HEK293 (cell line): Measurements from ENCODE around the gene ACTN4.

Source experiments
- EGR2 ChIP-seq: fragments of 450-650 bp; formaldehyde crosslinking; IDR thresholded peaks from 2 replicates; pipeline ENCODE4 v1.5.1; 2016; ENCODE audit warnings: low read depth, missing biosample characterization, missing genetic modification characterization
- GFI1B ChIP-seq: fragments of 450-650 bp; formaldehyde crosslinking; IDR thresholded peaks from 2 replicates; pipeline ENCODE4 v1.5.1; 2016; ENCODE audit warnings: missing biosample characterization, missing genetic modification characterization
- HIC1 ChIP-seq: fragments of 450-650 bp; formaldehyde crosslinking; IDR thresholded peaks from 2 replicates; pipeline ENCODE4 v1.5.1; 2016; ENCODE audit warnings: missing biosample characterization, missing genetic modification characterization
- KLF10 ChIP-seq: fragments of 450-650 bp; IDR thresholded peaks from 2 replicates; pipeline ENCODE4 v1.5.1; 2018; ENCODE audit warnings: missing biosample characterization, mild to moderate bottlenecking, missing genetic modification characterization
- KLF7 ChIP-seq: fragments of 450-650 bp; formaldehyde crosslinking; IDR thresholded peaks from 2 replicates; pipeline ENCODE4 v1.5.1; 2016; ENCODE audit warnings: missing biosample characterization, missing genetic modification characterization, borderline replicate concordance
- PRDM10 ChIP-seq: fragments of 450-650 bp; formaldehyde crosslinking; IDR thresholded peaks from 2 replicates; pipeline ENCODE4 v1.5.1; 2016; ENCODE audit warnings: missing biosample characterization, missing genetic modification characterization
- RBAK ChIP-seq: fragments of 450-650 bp; formaldehyde crosslinking; IDR thresholded peaks from 2 replicates; pipeline ENCODE4 v1.5.1; 2016; ENCODE audit warnings: missing biosample characterization, missing genetic modification characterization
- SALL2 ChIP-seq: fragments of 450-650 bp; formaldehyde crosslinking; IDR thresholded peaks from 2 replicates; pipeline ENCODE4 v1.5.0; 2017; ENCODE audit warnings: missing biosample characterization, mild to moderate bottlenecking, missing genetic modification characterization, borderline replicate concordance
- TRIM28 ChIP-seq: IDR thresholded peaks from 2 replicates; pipeline ENCODE4 v1.6.1; 2011; ENCODE audit warnings: low read length, control low read depth, borderline replicate concordance
- YY2 ChIP-seq: fragments of 450-650 bp; formaldehyde crosslinking; IDR thresholded peaks from 2 replicates; pipeline ENCODE4 v1.5.1; 2016; ENCODE audit warnings: missing biosample characterization, missing genetic modification characterization
- ZBTB21 ChIP-seq: fragments of 450-650 bp; formaldehyde crosslinking; IDR thresholded peaks from 2 replicates; pipeline ENCODE4 v1.5.1; 2017; ENCODE audit warnings: missing biosample characterization, missing genetic modification characterization
- ZBTB7A ChIP-seq: fragments of 450-650 bp; formaldehyde crosslinking; IDR thresholded peaks from 2 replicates; pipeline ENCODE4 v1.5.1; 2016; ENCODE audit warnings: low read depth, missing biosample characterization, missing genetic modification characterization
- ZFP41 ChIP-seq: fragments of 450-650 bp; formaldehyde crosslinking; IDR thresholded peaks from 2 replicates; pipeline ENCODE4 v1.5.1; 2016; ENCODE audit warnings: missing biosample characterization, missing genetic modification characterization, borderline replicate concordance
- ZIC2 ChIP-seq: fragments of 450-650 bp; formaldehyde crosslinking; IDR thresholded peaks from 2 replicates; pipeline ENCODE4 v1.5.1; 2016; ENCODE audit warnings: missing biosample characterization, missing genetic modification characterization
- ZNF114 ChIP-seq: fragments of 450-650 bp; formaldehyde crosslinking; IDR thresholded peaks from 2 replicates; pipeline ENCODE4 v1.5.0; 2017; ENCODE audit warnings: missing biosample characterization, missing genetic modification characterization
- ZNF157 ChIP-seq: fragments of 450-650 bp; formaldehyde crosslinking; IDR thresholded peaks from 2 replicates; pipeline ENCODE4 v1.5.1; 2016; ENCODE audit warnings: missing biosample characterization, missing genetic modification characterization
- ZNF184 ChIP-seq: fragments of 450-650 bp; IDR thresholded peaks from 2 replicates; pipeline ENCODE4 v1.5.1; 2018; ENCODE audit warnings: missing biosample characterization, mild to moderate bottlenecking, missing genetic modification characterization
- ZNF341 ChIP-seq: fragments of 450-650 bp; formaldehyde crosslinking; IDR thresholded peaks from 2 replicates; pipeline ENCODE4; 2016; ENCODE audit warnings: low read depth, missing biosample characterization, missing genetic modification characterization
- ZNF366 ChIP-seq: fragments of 450-650 bp; formaldehyde crosslinking; conservative IDR thresholded peaks from 2 replicates; pipeline ENCODE4 v1.5.1; 2016; ENCODE audit warnings: missing biosample characterization, missing genetic modification characterization
- ZNF37A ChIP-seq: fragments of 450-650 bp; IDR thresholded peaks from 2 replicates; pipeline ENCODE4 v1.5.1; 2018; ENCODE audit warnings: missing biosample characterization, missing genetic modification characterization
- ZNF391 ChIP-seq: fragments of 450-650 bp; formaldehyde crosslinking; IDR thresholded peaks from 2 replicates; pipeline ENCODE4 v1.5.1; 2016; ENCODE audit warnings: low read depth, missing biosample characterization, missing genetic modification characterization, borderline replicate concordance
- ZNF433 ChIP-seq: fragments of 450-650 bp; formaldehyde crosslinking; IDR thresholded peaks from 2 replicates; pipeline ENCODE4 v1.5.1; 2016; ENCODE audit warnings: missing biosample characterization, missing genetic modification characterization, low read depth
- ZNF561 ChIP-seq: fragments of 450-650 bp; IDR thresholded peaks from 2 replicates; pipeline ENCODE4 v1.5.1; 2018; ENCODE audit warnings: missing biosample characterization, missing genetic modification characterization, borderline replicate concordance
- ZNF626 ChIP-seq: fragments of 450-650 bp; sonication (Bioruptor Pico); formaldehyde crosslinking; IDR thresholded peaks from 2 replicates; pipeline ENCODE4 v1.5.1; 2018; ENCODE audit warnings: missing biosample characterization, missing genetic modification characterization, inconsistent platforms
- ZNF629 ChIP-seq: fragments of 450-650 bp; formaldehyde crosslinking; IDR thresholded peaks from 2 replicates; pipeline ENCODE4 v1.5.1; 2017; ENCODE audit warnings: missing biosample characterization, missing genetic modification characterization
- ZNF677 ChIP-seq: fragments of 450-650 bp; IDR thresholded peaks from 2 replicates; pipeline ENCODE4 v1.5.0; 2018; ENCODE audit warnings: missing biosample characterization, mild to moderate bottlenecking, missing genetic modification characterization, moderate library complexity
- ZNF747 ChIP-seq: fragments of 450-650 bp; formaldehyde crosslinking; IDR thresholded peaks from 2 replicates; pipeline ENCODE4 v1.5.1; 2016; ENCODE audit warnings: missing biosample characterization, missing genetic modification characterization
- ZSCAN23 ChIP-seq: fragments of 450-650 bp; formaldehyde crosslinking; IDR thresholded peaks from 2 replicates; pipeline ENCODE4 v1.5.1; 2016; ENCODE audit warnings: missing biosample characterization, missing genetic modification characterization
- ZXDB ChIP-seq: fragments of 450-650 bp; formaldehyde crosslinking; IDR thresholded peaks from 2 replicates; pipeline ENCODE4 v1.5.1; 2016; ENCODE audit warnings: missing biosample characterization, missing genetic modification characterization
- TF ChIP-seq, protein P1 (sequence below): fragments of 450-650 bp; formaldehyde crosslinking; IDR thresholded peaks from 2 replicates; pipeline ENCODE4 v1.5.0; 2017; ENCODE audit warnings: missing biosample characterization, missing genetic modification characterization, borderline replicate concordance
- TF ChIP-seq, protein P2 (sequence below): fragments of 450-650 bp; formaldehyde crosslinking; IDR thresholded peaks from 2 replicates; pipeline ENCODE4 v1.5.1; 2016; ENCODE audit warnings: missing biosample characterization, missing genetic modification characterization, low read depth

The ACTN4 gene

GRCh38 chr19:38727868-38728660 lies 80.6 kb downstream of the ACTN4 start (continued):
- no peak for TF ChIP-seq ZFP41 (tag by site-specific recombination)
- no peak for TF ChIP-seq GFI1B (tag by site-specific recombination)
- no peak for TF ChIP-seq ZNF37A
- TF ChIP-seq TRIM28 = no peak
- TF ChIP-seq ZBTB21 (tag by site-specific recombination) = no peak
- TF ChIP-seq, protein P1, sequence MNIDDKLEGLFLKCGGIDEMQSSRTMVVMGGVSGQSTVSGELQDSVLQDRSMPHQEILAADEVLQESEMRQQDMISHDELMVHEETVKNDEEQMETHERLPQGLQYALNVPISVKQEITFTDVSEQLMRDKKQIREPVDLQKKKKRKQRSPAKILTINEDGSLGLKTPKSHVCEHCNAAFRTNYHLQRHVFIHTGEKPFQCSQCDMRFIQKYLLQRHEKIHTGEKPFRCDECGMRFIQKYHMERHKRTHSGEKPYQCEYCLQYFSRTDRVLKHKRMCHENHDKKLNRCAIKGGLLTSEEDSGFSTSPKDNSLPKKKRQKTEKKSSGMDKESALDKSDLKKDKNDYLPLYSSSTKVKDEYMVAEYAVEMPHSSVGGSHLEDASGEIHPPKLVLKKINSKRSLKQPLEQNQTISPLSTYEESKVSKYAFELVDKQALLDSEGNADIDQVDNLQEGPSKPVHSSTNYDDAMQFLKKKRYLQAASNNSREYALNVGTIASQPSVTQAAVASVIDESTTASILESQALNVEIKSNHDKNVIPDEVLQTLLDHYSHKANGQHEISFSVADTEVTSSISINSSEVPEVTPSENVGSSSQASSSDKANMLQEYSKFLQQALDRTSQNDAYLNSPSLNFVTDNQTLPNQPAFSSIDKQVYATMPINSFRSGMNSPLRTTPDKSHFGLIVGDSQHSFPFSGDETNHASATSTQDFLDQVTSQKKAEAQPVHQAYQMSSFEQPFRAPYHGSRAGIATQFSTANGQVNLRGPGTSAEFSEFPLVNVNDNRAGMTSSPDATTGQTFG = no peak
- TF ChIP-seq ZNF341 (tag by site-specific recombination) = no peak
- TF ChIP-seq ZNF157 (tag by site-specific recombination) = no peak
- TF ChIP-seq ZXDB (tag by site-specific recombination) = no peak
- TF ChIP-seq ZSCAN23 (tag by site-specific recombination) = no peak
- peak; percentile 82 for TF ChIP-seq HIC1 (tag by site-specific recombination)
- no peak for TF ChIP-seq KLF10 (tag by site-specific recombination)
- no peak for TF ChIP-seq ZNF626 (tag by site-specific recombination)
- TF ChIP-seq ZIC2 (tag by site-specific recombination) = no peak
- no peak for TF ChIP-seq ZNF677 (tag by site-specific recombination)
- peak; percentile 67 for TF ChIP-seq ZNF366 (tag by site-specific recombination)
- TF ChIP-seq ZNF561 = no peak
- TF ChIP-seq ZNF433 (tag by site-specific recombination) = no peak
- TF ChIP-seq SALL2 (tag by site-specific recombination) = 0 out of 2 replicates have a peak, but pooled peaks have one; percentile 28
- TF ChIP-seq ZNF629 (tag by site-specific recombination) = no peak
- no peak for TF ChIP-seq YY2 (tag by site-specific recombination)
- no peak for TF ChIP-seq ZNF747 (tag by site-specific recombination)
- peak; percentile 86 for TF ChIP-seq EGR2 (tag by site-specific recombination)
- TF ChIP-seq KLF7 (tag by site-specific recombination) = no peak
- no peak for TF ChIP-seq ZBTB7A (tag by site-specific recombination)
- TF ChIP-seq, protein P2, sequence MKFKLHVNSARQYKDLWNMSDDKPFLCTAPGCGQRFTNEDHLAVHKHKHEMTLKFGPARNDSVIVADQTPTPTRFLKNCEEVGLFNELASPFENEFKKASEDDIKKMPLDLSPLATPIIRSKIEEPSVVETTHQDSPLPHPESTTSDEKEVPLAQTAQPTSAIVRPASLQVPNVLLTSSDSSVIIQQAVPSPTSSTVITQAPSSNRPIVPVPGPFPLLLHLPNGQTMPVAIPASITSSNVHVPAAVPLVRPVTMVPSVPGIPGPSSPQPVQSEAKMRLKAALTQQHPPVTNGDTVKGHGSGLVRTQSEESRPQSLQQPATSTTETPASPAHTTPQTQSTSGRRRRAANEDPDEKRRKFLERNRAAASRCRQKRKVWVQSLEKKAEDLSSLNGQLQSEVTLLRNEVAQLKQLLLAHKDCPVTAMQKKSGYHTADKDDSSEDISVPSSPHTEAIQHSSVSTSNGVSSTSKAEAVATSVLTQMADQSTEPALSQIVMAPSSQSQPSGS (tag by site-specific recombination) = no peak
- TF ChIP-seq ZNF114 (tag by site-specific recombination) = no peak
- TF ChIP-seq RBAK (tag by site-specific recombination) = no peak
- 0 out of 2 replicates have a peak, but pooled peaks have one; percentile 42 for TF ChIP-seq ZNF391 (tag by site-specific recombination)
- no peak for TF ChIP-seq ZNF184 (tag by site-specific recombination)
- no peak for TF ChIP-seq PRDM10 (tag by site-specific recombination)
